GM12878 (cell line): Measurements from ENCODE around the gene PLEKHM1. TPM values are rescaled to one million over a fixed set of nuclear protein-coding genes. Genes with fewer than 3 reads are reported as not detected.

Experiments used
- ATAC-seq: fragments of 200-7000 bp; cut with Tn5 transposase; 3 replicates; pipeline ENCODE4 v1.9.1; 2020; ENCODE audit warnings: mild to moderate bottlenecking, moderate library complexity
- BruUV-seq: library from RNA; stranded (reverse); fragments of 400-500 nt; replicated peaks from 2 replicates; lab custom pipeline; 2021; lab: Mats Ljungman, UMichigan
- CTCF ChIA-PET: fragments of 300-600 bp; sonication (Branson Sonifier 250); formaldehyde crosslinking; extraction: SDS; loops from one replicate; lab custom pipeline; 2021; ENCODE audit warnings: inconsistent platforms; lab: Yijun Ruan, JAX
- POLR2A ChIA-PET: fragments of 350-600 bp; formaldehyde crosslinking; extraction: SDS; loops from one replicate; lab custom pipeline; 2021; ENCODE audit warnings: inconsistent platforms; lab: Charles Lee
- RAD21 ChIA-PET: fragments of 300-600 bp; sonication (Branson Sonifier 250); formaldehyde crosslinking; loops from one replicate; lab custom pipeline; 2023; ENCODE audit warnings: antibody characterized with exemption; ENCODE audit not compliant: unreplicated experiment; lab: Charles Lee
- SMC1A ChIA-PET: fragments of 300-600 bp; sonication (Branson Sonifier 250); formaldehyde crosslinking; loops from one replicate; lab custom pipeline; 2023; ENCODE audit not compliant: unreplicated experiment, uncharacterized antibody; lab: Charles Lee
- DNase-seq: peaks from one replicate; pipeline ENCODE4 v3.0.0-alpha.2; 2011; ENCODE audit warnings: low read depth, low spot score
- FAIRE-seq: peaks from 3 replicates; lab custom pipeline; 2011; peaks lifted over from hg19 to GRCh38; lab: Jason Lieb, UNC
- H2AFZ ChIP-seq: 2 replicates; pipeline ENCODE4 v1.6.0; 2011; ENCODE audit warnings: low read depth, low read length, control low read depth; ENCODE audit not compliant: control insufficient read depth
- H3K27ac ChIP-seq: 2 replicates; pipeline ENCODE4 v1.5.1; 2011; ENCODE audit warnings: control low read depth; ENCODE audit not compliant: control insufficient read depth, insufficient read depth
- H3K27me3 ChIP-seq, 2 experiments: replicated peaks in 1 of 2; 2 replicates each; pipeline versions ENCODE4 v1.6.0 to v1.6.1; 2011; ENCODE audit warnings: low read length in 1 of 2; ENCODE audit not compliant: control insufficient read depth in 2 of 2, insufficient read depth in 2 of 2
- H3K36me3 ChIP-seq, 2 experiments: 2 replicates each; pipeline ENCODE4 v1.5.1; 2011; ENCODE audit warnings: low read length in 1 of 2; ENCODE audit not compliant: control insufficient read depth in 2 of 2, insufficient read depth in 2 of 2
- H3K4me1 ChIP-seq: 2 replicates; pipeline ENCODE4 v1.6.1; 2011; ENCODE audit warnings: mild to moderate bottlenecking, low read length, moderate library complexity, mixed read lengths; ENCODE audit not compliant: control insufficient read depth, insufficient read depth
- H3K4me2 ChIP-seq: 2 replicates; pipeline ENCODE4 v1.6.0; 2011; ENCODE audit warnings: control low read depth; ENCODE audit not compliant: control insufficient read depth, insufficient read depth
- H3K4me3 ChIP-seq: fragments of 200-600 bp; sonication (generic); 2 replicates; pipeline ENCODE4 v1.5.1; 2016
- H3K79me2 ChIP-seq: 2 replicates; pipeline ENCODE4 v1.6.0; 2011; ENCODE audit warnings: low read length; ENCODE audit not compliant: control insufficient read depth, insufficient read depth
- H3K9ac ChIP-seq: 2 replicates; pipeline ENCODE4 v1.8.0; 2011; ENCODE audit warnings: low read length, control low read depth, mixed read lengths; ENCODE audit not compliant: control insufficient read depth, insufficient read depth
- H3K9me3 ChIP-seq: replicated peaks from 3 replicates; pipeline ENCODE4 v1.5.1; 2011; ENCODE audit warnings: mild to moderate bottlenecking, low read length; ENCODE audit not compliant: control insufficient read depth, insufficient read depth
- H4K20me1 ChIP-seq: 2 replicates; pipeline ENCODE4 v1.6.0; 2011; ENCODE audit not compliant: control insufficient read depth, insufficient read depth
- ATF2 ChIP-seq: IDR thresholded peaks from 2 replicates; pipeline ENCODE4 v1.6.1; 2012; ENCODE audit warnings: low read length, inconsistent platforms
- BCL3 ChIP-seq: IDR thresholded peaks from 2 replicates; pipeline ENCODE4 v1.6.1; 2011; ENCODE audit warnings: borderline replicate concordance, low read depth, mild to moderate bottlenecking, moderate library complexity, low read length; ENCODE audit not compliant: insufficient read depth, poor library complexity, severe bottlenecking
- CEBPB ChIP-seq, 2 experiments: fragments of 150-350 bp in 1 of 2; IDR thresholded peaks; 2 replicates each; pipeline ENCODE4 v1.6.1; 2012 to 2014; ENCODE audit warnings: low read depth in 2 of 2, low read length in 2 of 2, borderline replicate concordance in 1 of 2, inconsistent platforms in 1 of 2
- E2F8 ChIP-seq: fragments of 450-650 bp; IDR thresholded peaks from 2 replicates; pipeline ENCODE4 v1.6.1; 2018; ENCODE audit warnings: mild to moderate bottlenecking, low read depth, moderate library complexity; ENCODE audit not compliant: partially characterized antibody
- MAX ChIP-seq: IDR thresholded peaks from 2 replicates; pipeline ENCODE4 v1.6.1; 2012; ENCODE audit warnings: low read depth, low read length, improper control_type of control experiment
- PKNOX1 ChIP-seq: fragments of 450-650 bp; IDR thresholded peaks from 2 replicates; pipeline ENCODE4 v1.6.1; 2016; ENCODE audit warnings: mild to moderate bottlenecking
- RCOR1 ChIP-seq: conservative IDR thresholded peaks from 2 replicates; pipeline ENCODE4 v1.6.1; 2012; ENCODE audit warnings: low read depth, low read length, improper control_type of control experiment
- SPI1 ChIP-seq: IDR thresholded peaks from 2 replicates; pipeline ENCODE4 v1.6.1; 2011; ENCODE audit warnings: low read depth, mild to moderate bottlenecking, low read length, moderate library complexity, borderline replicate concordance; ENCODE audit not compliant: insufficient read depth
- TBL1XR1 ChIP-seq: IDR thresholded peaks from 2 replicates; pipeline ENCODE4 v1.6.1; 2012; ENCODE audit warnings: low read depth, low read length, improper control_type of control experiment
- ZBTB11 ChIP-seq: fragments of 450-650 bp; formaldehyde crosslinking; IDR thresholded peaks from 2 replicates; pipeline ENCODE4 v1.5.0; 2022; ENCODE audit warnings: mild to moderate bottlenecking, missing genetic modification characterization
- WGBS: methylation state at CpG from one replicate; pipeline ENCODE4 v1.1.6; 2016; ENCODE audit warnings: low lambda C conversion rate; ENCODE audit not compliant: insufficient replicate concordance, insufficient coverage; ENCODE audit errors: missing lambda C conversion rate; 5-methylcytosine and 5-hydroxymethylcytosine counted together
- in situ Hi-C: fragments of 300-500 bp; cut with MboI; formaldehyde crosslinking; loops from 9 replicates; pipeline ENCODE4 v1.14.3; 2018; ENCODE audit warnings: mixed read lengths
- intact Hi-C: fragments of 100-400 bp; cut with micrococcal nuclease; formaldehyde crosslinking; loops from one replicate; pipeline ENCODE4 v1.14.2; 2022; ENCODE audit not compliant: unreplicated experiment
- polyA plus RNA-seq, 11 experiments: library from polyadenylated mRNA; depleted of rRNA in 4 of 11; unstranded in 6 of 11; stranded (reverse) in 5 of 11; fragments of >200 nt; fragmentation: Nextera tagmentation in 4 of 11; fragmentation: Illumina TruSeq in 1 of 11; extraction: Ambion mirVana in 4 of 11; extraction: Trizol in 1 of 11; gene quantifications; 1 replicate in 1 of 11; 2 replicates in 10 of 11; pipeline versions ENCODE4 v1.2.1 to v1.2.3, GENCODE V29; 2011 to 2016; ENCODE audit warnings: inconsistent platforms in 2 of 11, missing spikeins in 2 of 11, low read depth in 1 of 11
- total RNA-seq, 4 experiments: library from RNA; depleted of rRNA in 3 of 4; stranded (reverse); fragments of >200 nt in 3 of 4; fragmentation: Illumina TruSeq in 1 of 4; extraction: Trizol in 1 of 4; gene quantifications; 2 replicates each; pipeline versions ENCODE4 v1.2.1 to v1.2.3, GENCODE V29; 2013 to 2021

The PLEKHM1 gene
- total and polyA plus RNA-seq, 10 of the 15 experiments (the other 5 are each of a cell fraction or from before 2014, with no cell fraction given) = 0.21 to 27.8 (median 9.4) TPM

- Histone ChIP-seq H3K9ac (no peak overlapping the region), H3K27ac (no peak overlapping the region), H3K79me2 (no peaks in the 10 kb centered on the region), H3K4me1 (peaks cover 11% of the 10 kb centered on the region), H3K27me3 (no peaks in the 10 kb centered on the region), H4K20me1 (no peaks in the 10 kb centered on the region), H3K36me3 (no peaks in the 10 kb centered on the region), H2AFZ (no peak overlapping the region), H3K4me2 (no peak overlapping the region), H3K4me3 (no peak overlapping the region), H3K9me3 (no peaks in the 10 kb centered on the region)
- no peak for FAIRE-seq
- POLR2A ChIA-PET = interaction anchor here (1.8 to 2.3 kb wide), 2 partner anchors 9 to 14 kb away, joined by 5 to 7 read pairs; no protein-coding TSS in a partner anchor
- WGBS = 72% methylated on average over 8 of the region's 8 CpGs
- DNase-seq = no peak
- intact Hi-C loops = no loop called here
- ATAC-seq = no peak
- BruUV-seq = no TSS peak
- CTCF ChIA-PET = interaction anchor here (3.2 to 6.9 kb wide), 2 partner anchors 15 to 29 kb away, joined by 15 to 67 read pairs; no protein-coding TSS in a partner anchor
- RAD21 ChIA-PET = interaction anchor here (1.3 kb wide), 1 partner anchor 11 kb away, joined by 3 read pairs; no protein-coding TSS in a partner anchor
- SMC1A ChIA-PET = interaction anchor here (0.5 to 1.5 kb wide), 2 partner anchors 11 to 35 kb away, joined by 3 read pairs; no protein-coding TSS in a partner anchor
- in situ Hi-C loops = loop anchor here (25.0 kb wide), 1 partner anchor 414 kb away; the partner anchor contains the start of gene SPPL2C
- TF ChIP-seq ATF2 = no peak
- no peak for TF ChIP-seq CEBPB (IDR thresholded peaks at IDR 0.05; ENCODE audit: borderline replicate concordance in 1 of 2, low read depth in 2 of 2, low read length in 2 of 2)
- no peak for TF ChIP-seq E2F8
- TF ChIP-seq MAX = no peak
- no peak for TF ChIP-seq TBL1XR1
- TF ChIP-seq BCL3 = no peak
- TF ChIP-seq SPI1 = no peak
- TF ChIP-seq ZBTB11 (CRISPR knock-in tag) = no peak
- TF ChIP-seq PKNOX1 = no peak
- TF ChIP-seq RCOR1 = no peak
These were observed 67.1 kb downstream of the PLEKHM1 start for GRCh38 chr17:45423304-45423974.
